Measurements from ENCODE around the gene ZNF575.

ZNF575 gene

GRCh38 chr19:43575156-43575950 lies 42.4 kb downstream of the ZNF575 start, which contains the start of the genes PINLYP and XRCC1:
Gene PINLYP, plus strand, starts transcription at chr19:43575801. Its CDS starts 1,391 bp downstream, at chr19:43577192.
Gene XRCC1, minus strand, starts transcription at chr19:43575527. Its CDS starts 69 bp downstream, at chr19:43575458.
- DNase-seq: peak; percentile 93

GRCh38 chr19:43575955-43576878 lies 43.2 kb downstream of the ZNF575 start:
- no peak for DNase-seq

DNA sequence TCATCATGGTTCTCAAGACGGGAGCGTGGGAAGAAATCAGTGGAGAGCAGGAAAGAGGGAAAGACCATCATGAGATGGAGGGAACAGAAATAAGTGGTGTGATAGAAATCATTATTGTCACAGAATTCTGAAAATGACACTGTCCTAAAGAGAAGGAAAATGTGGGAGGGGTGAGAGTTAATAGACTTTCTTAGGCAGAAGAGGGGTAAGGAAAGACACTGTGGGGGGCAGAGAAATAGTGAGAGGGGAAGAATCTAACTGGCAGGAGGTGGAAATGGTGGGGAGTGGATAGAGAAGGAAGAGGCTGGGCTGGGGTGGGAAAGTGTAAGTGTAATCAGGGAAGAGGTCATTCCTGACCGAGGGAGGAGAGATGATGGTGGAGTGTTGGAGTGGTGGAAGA lies 45.8 kb downstream of the ZNF575 start:
- DNase-seq: no peak

- DNase-seq: no peak
Measured at GRCh38 chr19:43581467-43581866, 48.5 kb downstream of the ZNF575 start.

- no peak for DNase-seq
Measured at GRCh38 chr19:43582495-43582894, 49.5 kb downstream of the ZNF575 start.

GRCh38 chr19:43584484-43584883 lies 51.5 kb downstream of the ZNF575 start:
- no peak for DNase-seq
